Hepatocyte (in vitro differentiated cells): ENCODE data around the gene RIN3.

Source experiments
- CTCF ChIP-seq: fragments of 200-600 bp; sonication (generic); IDR thresholded peaks from 2 replicates; pipeline ENCODE4 v1.5.1; 2016; ENCODE audit warnings: antibody characterized with exemption, mild to moderate bottlenecking; ENCODE audit not compliant: poor library complexity
- EZH2 ChIP-seq: fragments of 200-600 bp; sonication (generic); IDR thresholded peaks from 2 replicates; pipeline ENCODE4 v1.6.1; 2016; ENCODE audit warnings: antibody characterized with exemption, mild to moderate bottlenecking, borderline replicate concordance
- EZH2phosphoT487 ChIP-seq: fragments of 200-600 bp; sonication (generic); IDR thresholded peaks from one replicate; pipeline ENCODE4 v1.6.1; 2018; ENCODE audit warnings: antibody characterized with exemption, mild to moderate bottlenecking, low read depth, moderate library complexity; ENCODE audit not compliant: unreplicated experiment, severe bottlenecking

GRCh38 chr14:92568621-92569479 is 55.3 kb downstream of the RIN3 start:
- TF ChIP-seq CTCF, result no peak
- no peak for TF ChIP-seq EZH2
- TF ChIP-seq EZH2phosphoT487, result no peak
